Sigmoid colon (tissue), 7 donors: ENCODE measurements around the gene FABP1. TPM values are rescaled to one million over a fixed set of nuclear protein-coding genes. Genes with fewer than 3 reads are reported as not detected.

Source experiments
- DNase-seq: peaks from one replicate; pipeline ENCODE4 v3.0.0-alpha.2; 2019
- H3K27ac ChIP-seq, 4 donors: fragments of 200-600 bp; sonication (generic); one replicate each; pipeline ENCODE4 v1.5.1; 2016 to 2019; ENCODE audit warnings: mild to moderate bottlenecking in 1 of 4
- H3K27me3 ChIP-seq, 3 donors: fragments of 200-600 bp; sonication (generic); one replicate each; pipeline ENCODE4 v1.5.1; 2019; ENCODE audit warnings: mild to moderate bottlenecking in 1 of 3
- H3K36me3 ChIP-seq, 4 donors: fragments of 200-600 bp; sonication (generic); one replicate each; pipeline ENCODE4 v1.5.1; 2016 to 2019
- H3K4me1 ChIP-seq, 4 donors: fragments of 200-600 bp; sonication (generic); one replicate each; pipeline ENCODE4 v1.5.1; 2017 to 2019
- H3K4me3 ChIP-seq, 4 donors: fragments of 200-600 bp; sonication (generic); one replicate each; pipeline ENCODE4 v1.5.1; 2017 to 2019; ENCODE audit warnings: mild to moderate bottlenecking in 2 of 4, moderate library complexity in 1 of 4
- H3K9me3 ChIP-seq, 4 donors: fragments of 200-600 bp in 3 of 4; sonication (generic) in 3 of 4; one replicate each; pipeline versions ENCODE4 v1.5.1 to v1.6.1; 2013 to 2019
- EP300 ChIP-seq, 4 donors: sonication (generic); formaldehyde crosslinking; IDR thresholded peaks; one replicate each; pipeline ENCODE4 v1.6.1; 2017; ENCODE audit warnings: antibody characterized with exemption in 4 of 4
- POLR2A ChIP-seq, 2 donors: fragments of 450-650 bp; IDR thresholded peaks; one replicate each; pipeline ENCODE4 v1.6.1; 2016; ENCODE audit warnings: antibody characterized with exemption in 2 of 2, mild to moderate bottlenecking in 2 of 2, moderate library complexity in 2 of 2
- POLR2AphosphoS5 ChIP-seq, 4 donors: sonication (generic); formaldehyde crosslinking; IDR thresholded peaks; one replicate each; pipeline ENCODE4 v1.6.1; 2017; ENCODE audit warnings: antibody characterized with exemption in 4 of 4
- WGBS, 2 donors: extraction: QIAGEN DNeasy Blood & Tissue Kit; methylation state at CpG; one replicate each; pipeline ENCODE4 v1.1.7; 2013; 5-methylcytosine and 5-hydroxymethylcytosine counted together
- intact Hi-C: fragments of 100-400 bp; cut with DNase I; formaldehyde crosslinking; loops from one replicate; pipeline ENCODE4 v1.15.1; 2023
- polyA plus RNA-seq, 3 donors: library from polyadenylated mRNA; stranded (reverse); fragments of 200-250 nt; gene quantifications; one replicate each; pipeline ENCODE4 v1.2.3, GENCODE V29; 2013
- total RNA-seq, 4 donors: library from RNA; depleted of rRNA; stranded (reverse); fragments of >200 nt; gene quantifications; one replicate each; pipeline ENCODE4 v1.1.0, GENCODE V29; 2016
- TF ChIP-seq, protein P1 (sequence below), 4 experiments: fragments of 450-650 bp in 3 of 4; fragments of 200-600 bp in 1 of 4; IDR thresholded peaks; one replicate each; pipeline ENCODE4 v1.5.1; 2016 to 2019; ENCODE audit warnings: antibody characterized with exemption in 4 of 4, mild to moderate bottlenecking in 3 of 4, moderate library complexity in 2 of 4
- donor health status: healthy with polysubstance abuse.
- donor health status: Bipolar disorder and iron deficiency.
- donor health status: healthy.

Gene FABP1
- total and polyA plus RNA-seq, 7 donors, result 5.4 to 26,931 (median 7,940) TPM; not detected in 3

DNA sequence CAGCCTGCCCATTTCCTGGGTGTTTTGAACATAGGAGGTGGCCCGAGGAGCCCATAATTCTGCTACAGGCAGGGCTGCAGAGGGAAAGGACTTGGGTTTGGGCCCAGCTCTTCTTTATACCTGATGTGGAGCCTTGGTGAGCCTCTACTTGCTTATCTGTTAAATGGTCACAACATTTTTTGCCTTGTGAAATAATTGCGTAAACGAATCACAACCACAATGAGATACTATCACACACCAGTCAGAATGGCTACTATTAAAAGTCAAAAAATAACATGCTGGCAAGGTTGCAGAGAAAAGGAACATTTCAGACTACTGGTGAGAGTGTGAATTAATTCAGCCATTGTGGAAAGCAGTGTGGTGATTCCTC, 4.1 kb upstream of the FABP1 start:
- Histone ChIP-seq H3K4me3 (no peak overlapping the region), H3K27ac (no peak overlapping the region), H3K27me3 (no peaks in the 10 kb centered on the region), H3K36me3 (no peaks in the 10 kb centered on the region), H3K4me1 (no peaks in the 10 kb centered on the region), H3K9me3 (no peaks in the 10 kb centered on the region)
- intact Hi-C loops, result no loop called here
- no peak for DNase-seq
- WGBS, 2 donors, result 38 to 79% methylated on average over 3 of the region's 3 CpGs
- TF ChIP-seq EP300 (IDR thresholded peaks at IDR 0.05) (no peak), POLR2AphosphoS5 (IDR thresholded peaks at IDR 0.05) (no peak), POLR2A (IDR thresholded peaks at IDR 0.05) (no peak)
- TF ChIP-seq, protein P1, sequence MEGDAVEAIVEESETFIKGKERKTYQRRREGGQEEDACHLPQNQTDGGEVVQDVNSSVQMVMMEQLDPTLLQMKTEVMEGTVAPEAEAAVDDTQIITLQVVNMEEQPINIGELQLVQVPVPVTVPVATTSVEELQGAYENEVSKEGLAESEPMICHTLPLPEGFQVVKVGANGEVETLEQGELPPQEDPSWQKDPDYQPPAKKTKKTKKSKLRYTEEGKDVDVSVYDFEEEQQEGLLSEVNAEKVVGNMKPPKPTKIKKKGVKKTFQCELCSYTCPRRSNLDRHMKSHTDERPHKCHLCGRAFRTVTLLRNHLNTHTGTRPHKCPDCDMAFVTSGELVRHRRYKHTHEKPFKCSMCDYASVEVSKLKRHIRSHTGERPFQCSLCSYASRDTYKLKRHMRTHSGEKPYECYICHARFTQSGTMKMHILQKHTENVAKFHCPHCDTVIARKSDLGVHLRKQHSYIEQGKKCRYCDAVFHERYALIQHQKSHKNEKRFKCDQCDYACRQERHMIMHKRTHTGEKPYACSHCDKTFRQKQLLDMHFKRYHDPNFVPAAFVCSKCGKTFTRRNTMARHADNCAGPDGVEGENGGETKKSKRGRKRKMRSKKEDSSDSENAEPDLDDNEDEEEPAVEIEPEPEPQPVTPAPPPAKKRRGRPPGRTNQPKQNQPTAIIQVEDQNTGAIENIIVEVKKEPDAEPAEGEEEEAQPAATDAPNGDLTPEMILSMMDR (IDR thresholded peaks at IDR 0.05), result no peak

DNA sequence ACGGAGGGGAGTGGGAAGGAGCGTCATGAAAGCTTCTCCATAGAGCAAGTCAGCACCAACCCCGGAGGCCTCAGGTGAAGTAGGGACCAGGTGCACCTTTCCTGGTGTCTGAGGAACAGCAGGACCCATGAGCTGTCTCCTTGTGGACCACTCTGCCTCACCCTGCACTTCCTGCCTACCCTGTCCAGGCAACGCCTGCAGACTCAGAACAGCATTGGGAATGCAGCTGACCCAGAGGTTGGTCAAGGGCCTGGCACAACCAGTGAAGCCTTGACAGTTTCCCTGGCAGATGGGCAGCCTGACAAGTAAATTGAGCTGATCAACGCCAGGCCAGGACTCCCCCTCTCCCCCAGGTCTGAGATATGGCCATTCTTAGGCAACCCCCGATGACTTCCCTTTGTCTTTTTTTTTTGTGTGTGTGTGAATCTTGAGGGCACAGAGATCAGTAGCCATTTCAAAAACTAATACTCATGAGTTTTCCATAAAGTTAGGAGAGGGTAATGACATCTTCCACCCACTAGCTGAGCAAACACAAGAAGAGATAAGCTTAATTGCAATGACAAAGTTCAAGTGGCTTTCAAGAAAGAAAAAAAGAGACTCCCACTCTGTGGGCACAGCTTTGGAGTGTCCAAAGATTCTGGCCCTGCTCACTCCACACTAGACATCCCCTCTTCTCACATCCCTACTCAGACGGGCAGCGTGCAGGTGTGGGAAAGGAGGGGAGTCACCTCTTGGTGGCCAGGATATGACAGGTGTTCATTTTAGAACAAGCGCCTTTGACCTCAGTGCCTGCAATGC, 3.5 kb upstream of the FABP1 start:
- Histone ChIP-seq H3K27me3 (no peaks in the 10 kb centered on the region), H3K27ac (no peak overlapping the region), H3K4me3 (no peak overlapping the region), H3K4me1 (no peaks in the 10 kb centered on the region), H3K9me3 (no peaks in the 10 kb centered on the region), H3K36me3 (no peaks in the 10 kb centered on the region)
- intact Hi-C loops, result no loop called here
- TF ChIP-seq, protein P1 (IDR thresholded peaks at IDR 0.05), result no peak
- TF ChIP-seq POLR2AphosphoS5 (IDR thresholded peaks at IDR 0.05) (no peak), EP300 (IDR thresholded peaks at IDR 0.05) (no peak), POLR2A (IDR thresholded peaks at IDR 0.05) (no peak)
- 24 to 69% methylated on average over 9 of the region's 9 CpGs for WGBS, 2 donors
- DNase-seq, result no peak

DNA sequence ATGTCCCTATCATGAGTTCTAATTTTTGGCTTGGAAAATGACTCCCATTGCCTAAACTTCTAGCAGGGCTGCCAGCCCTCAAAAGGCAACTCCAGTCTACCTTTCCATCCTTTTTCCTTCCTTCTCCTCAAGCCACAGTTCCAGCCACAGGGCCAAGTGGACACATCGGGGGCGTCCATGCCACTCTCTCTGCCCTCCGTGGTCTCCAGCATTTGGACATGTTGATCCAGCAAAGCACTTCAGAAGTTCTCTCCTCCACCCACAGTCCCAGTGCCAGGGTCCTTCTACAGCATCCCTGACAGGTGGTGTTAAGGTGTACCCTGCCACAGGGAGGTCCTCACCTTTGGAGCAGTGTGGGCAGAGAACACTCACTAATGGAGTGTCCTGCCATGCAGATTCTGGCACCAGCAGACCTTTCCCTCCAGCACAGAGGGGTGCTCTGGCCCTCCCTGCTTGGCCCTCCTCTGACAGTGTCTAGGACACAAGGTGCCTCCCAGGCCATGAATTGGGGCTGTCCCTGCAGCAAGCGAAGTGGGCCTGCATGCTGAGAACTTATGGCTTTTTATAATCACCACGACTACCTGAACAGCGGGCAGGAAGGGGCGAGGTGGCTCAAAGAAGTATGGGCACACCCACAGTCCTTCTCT, 1.6 kb upstream of the FABP1 start:
- no peak overlapping the region for H3K4me3 ChIP-seq
- intact Hi-C loops, result no loop called here
- H3K36me3 ChIP-seq, result no peaks in the 10 kb centered on the region
- no peaks in the 10 kb centered on the region for H3K27me3 ChIP-seq
- no peaks in the 10 kb centered on the region for H3K4me1 ChIP-seq
- 51 to 82% methylated on average over 7 of the region's 7 CpGs for WGBS, 2 donors
- H3K9me3 ChIP-seq, result no peaks in the 10 kb centered on the region
- no peak overlapping the region for H3K27ac ChIP-seq
- TF ChIP-seq POLR2AphosphoS5 (IDR thresholded peaks at IDR 0.05) (no peak), POLR2A (IDR thresholded peaks at IDR 0.05) (no peak), EP300 (IDR thresholded peaks at IDR 0.05) (no peak)
- TF ChIP-seq, protein P1 (IDR thresholded peaks at IDR 0.05), result no peak
- no peak for DNase-seq

DNA sequence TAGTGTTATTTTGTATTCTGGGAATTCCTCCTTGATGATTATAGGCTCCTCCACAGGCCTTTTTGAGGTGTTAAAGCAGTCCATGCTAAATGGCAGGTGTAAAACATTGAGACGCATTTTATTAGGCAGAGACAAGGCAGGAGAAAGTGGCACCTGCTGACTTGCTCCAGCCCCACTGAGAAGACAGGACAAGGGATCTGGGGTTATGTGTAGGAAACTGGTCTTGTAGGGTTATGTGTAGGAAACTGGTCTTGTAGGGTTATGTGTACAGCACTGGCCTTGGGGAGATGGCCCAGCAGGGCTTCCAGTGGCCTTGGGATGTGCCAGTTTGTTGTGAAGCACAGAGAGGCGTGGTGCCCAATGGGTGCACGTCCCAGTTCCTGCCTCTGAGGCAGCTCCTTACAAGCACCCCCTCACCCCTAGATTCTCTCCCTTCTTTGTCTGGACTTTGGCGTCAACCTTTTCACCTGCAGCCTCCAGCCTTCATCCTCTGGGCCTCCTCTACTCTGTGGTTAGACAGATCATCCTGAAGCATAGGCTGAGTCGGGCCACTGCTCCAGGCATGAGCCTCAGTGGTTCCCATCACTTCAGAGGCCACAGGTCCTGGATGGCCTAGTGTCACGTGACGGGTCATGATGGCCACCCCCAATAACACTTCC, 921 bp upstream of the FABP1 start:
- H3K36me3 ChIP-seq, result no peaks in the 10 kb centered on the region
- no peaks in the 10 kb centered on the region for H3K27me3 ChIP-seq
- H3K27ac ChIP-seq, result no peak overlapping the region
- H3K4me3 ChIP-seq, result no peak overlapping the region
- no peaks in the 10 kb centered on the region for H3K4me1 ChIP-seq
- intact Hi-C loops, result no loop called here
- DNase-seq, result no peak
- 65 to 84% methylated on average over 7 of the region's 7 CpGs for WGBS, 2 donors
- H3K9me3 ChIP-seq, result no peaks in the 10 kb centered on the region
- TF ChIP-seq POLR2AphosphoS5 (IDR thresholded peaks at IDR 0.05) (no peak), EP300 (IDR thresholded peaks at IDR 0.05) (no peak), POLR2A (IDR thresholded peaks at IDR 0.05) (no peak)
- TF ChIP-seq, protein P1 (IDR thresholded peaks at IDR 0.05), result no peak
